Measurements from ENCODE around the gene FAM177A1. TPM values are rescaled to one million over a fixed set of nuclear protein-coding genes. Genes with fewer than 3 reads are reported as not detected.
A peak's percentile ranks its signal among the peaks of the same experiment; 100 is the strongest.
"Not testable (repeated sequence)": the region's sequence is repeated elsewhere in the genome, so short reads cannot be mapped to it uniquely, and the experiment has no call there.

The FAM177A1 gene
- total RNA-seq, result 52.8 TPM
- long read RNA-seq, transcript FAM177A1-201 (5 exons, 2,927 nt), result minor isoform, 29 of 80 reads
- long read RNA-seq, transcript FAM177A1-202 (6 exons, 858 nt), result major isoform, 35 of 80 reads
- long read RNA-seq, partial matches to known transcripts, result 5 of 80 reads
- long read RNA-seq, other reads (novel, unspliced or antisense), result 10 of 80 reads

GRCh38 chr14:35046048-35046750 is at the start of gene FAM177A1:
FAM177A1 (plus strand) TSS chr14:35046272; CDS start chr14:35046464, 192 bp downstream.
- ATAC-seq (ENCODE audit: poor library complexity) (peak; percentile 99), DNase-seq (peak; percentile 99)
- intact Hi-C loops (cut with DNase I), result no loop called here

GRCh38 chr14:34997762-34998161 is 48.3 kb upstream of the FAM177A1 start:
- ATAC-seq (ENCODE audit: poor library complexity) (no peak), DNase-seq (no peak)
- intact Hi-C loops (cut with DNase I), result no loop called here

- intact Hi-C loops (cut with DNase I), result no loop called here
- ATAC-seq (ENCODE audit: poor library complexity), result no peak
- DNase-seq, result no peak
Observed at GRCh38 chr14:34999500-34999899, 46.6 kb upstream of the FAM177A1 start.

GRCh38 chr14:35001621-35002020 is 44.5 kb upstream of the FAM177A1 start:
- DNase-seq (no peak), ATAC-seq (ENCODE audit: poor library complexity) (no peak)
- intact Hi-C loops (cut with DNase I), result no loop called here

- DNase-seq, result no peak
Observed at GRCh38 chr14:35004839-35005238, 41.2 kb upstream of the FAM177A1 start.

GRCh38 chr14:35016568-35016967 is 29.5 kb upstream of the FAM177A1 start:
- DNase-seq (no peak), ATAC-seq (ENCODE audit: poor library complexity) (no peak)
- intact Hi-C loops (cut with DNase I), result no loop called here

More at GRCh38 chr14:35004839-35005238, 41.2 kb upstream of the FAM177A1 start:
- intact Hi-C loops (cut with DNase I), result no loop called here
- ATAC-seq (ENCODE audit: poor library complexity), result no peak

- DNase-seq (no peak), ATAC-seq (ENCODE audit: poor library complexity) (no peak)
- intact Hi-C loops (cut with DNase I), result no loop called here
Observed at GRCh38 chr14:35020713-35021112, 25.4 kb upstream of the FAM177A1 start.

- intact Hi-C loops (cut with DNase I), result no loop called here
- DNase-seq (no peak), ATAC-seq (ENCODE audit: poor library complexity) (no peak)
Observed at GRCh38 chr14:35028435-35028834, 17.6 kb upstream of the FAM177A1 start.

- ATAC-seq (ENCODE audit: poor library complexity) (no peak), DNase-seq (no peak)
- intact Hi-C loops (cut with DNase I), result no loop called here
Observed at GRCh38 chr14:35032562-35032961, 13.5 kb upstream of the FAM177A1 start.

- intact Hi-C loops (cut with DNase I), result no loop called here
- no peak for ATAC-seq (ENCODE audit: poor library complexity)
- DNase-seq, result no peak
Observed at GRCh38 chr14:35034440-35034833, 11.6 kb upstream of the FAM177A1 start.

GRCh38 chr14:35034944-35035554 is 11.0 kb upstream of the FAM177A1 start:
- DNase-seq; ATAC-seq (ENCODE audit: poor library complexity); intact Hi-C loops (cut with DNase I): not testable (repeated sequence)

GRCh38 chr14:35038312-35038711 is 7.8 kb upstream of the FAM177A1 start:
- ATAC-seq (ENCODE audit: poor library complexity); intact Hi-C loops (cut with DNase I); DNase-seq: not testable (repeated sequence)

GRCh38 chr14:35042632-35043031 is 3.4 kb upstream of the FAM177A1 start:
- intact Hi-C loops (cut with DNase I), result no loop called here
- DNase-seq, result no peak
- ATAC-seq (ENCODE audit: poor library complexity), result no peak

- DNase-seq, result no peak
- intact Hi-C loops (cut with DNase I), result no loop called here
Observed at GRCh38 chr14:35043046-35043445, 3.0 kb upstream of the FAM177A1 start.

GRCh38 chr14:35044939-35045797 is 904 bp upstream of the FAM177A1 start:
- intact Hi-C loops (cut with DNase I), result no loop called here
- no peak for ATAC-seq (ENCODE audit: poor library complexity)

More at GRCh38 chr14:35043046-35043445, 3.0 kb upstream of the FAM177A1 start:
- no peak for ATAC-seq (ENCODE audit: poor library complexity)

GRCh38 chr14:35045798-35046047 is 349 bp upstream of the FAM177A1 start:
- ATAC-seq (ENCODE audit: poor library complexity) (no peak), DNase-seq (no peak)
- intact Hi-C loops (cut with DNase I), result no loop called here

More at GRCh38 chr14:35044939-35045797, 904 bp upstream of the FAM177A1 start:
- no peak for DNase-seq

GRCh38 chr14:35046751-35047536 is 872 bp downstream of the FAM177A1 start:
- intact Hi-C loops (cut with DNase I), result no loop called here
- DNase-seq (no peak), ATAC-seq (ENCODE audit: poor library complexity) (peak; percentile 21)

- ATAC-seq (ENCODE audit: poor library complexity) (no peak), DNase-seq (no peak)
- intact Hi-C loops (cut with DNase I), result no loop called here
Observed at GRCh38 chr14:35047976-35048513, 2.0 kb downstream of the FAM177A1 start.

All from Right ventricle myocardium superior (tissue), 1 donor.